Ovary (tissue), 3 donors: ENCODE results near the gene VSTM2B.

Experiments used
- EP300 ChIP-seq: sonication (generic); formaldehyde crosslinking; IDR thresholded peaks from one replicate; pipeline ENCODE4 v1.6.1; 2017; ENCODE audit warnings: antibody characterized with exemption
- POLR2A ChIP-seq: fragments of 450-650 bp; IDR thresholded peaks from one replicate; pipeline ENCODE4 v1.6.1; 2017; ENCODE audit warnings: antibody characterized with exemption, mild to moderate bottlenecking, moderate library complexity
- TF ChIP-seq, protein P1 (sequence below), 3 donors: fragments of 450-650 bp in 2 of 3; fragments of 200-600 bp in 1 of 3; IDR thresholded peaks; one replicate each; pipeline versions ENCODE4 v1.5.1 to v1.8.0; 2016 to 2022; ENCODE audit warnings: antibody characterized with exemption in 3 of 3, mild to moderate bottlenecking in 1 of 3
- donor health status: DM: no; HTN: no; CAD: no.

DNA sequence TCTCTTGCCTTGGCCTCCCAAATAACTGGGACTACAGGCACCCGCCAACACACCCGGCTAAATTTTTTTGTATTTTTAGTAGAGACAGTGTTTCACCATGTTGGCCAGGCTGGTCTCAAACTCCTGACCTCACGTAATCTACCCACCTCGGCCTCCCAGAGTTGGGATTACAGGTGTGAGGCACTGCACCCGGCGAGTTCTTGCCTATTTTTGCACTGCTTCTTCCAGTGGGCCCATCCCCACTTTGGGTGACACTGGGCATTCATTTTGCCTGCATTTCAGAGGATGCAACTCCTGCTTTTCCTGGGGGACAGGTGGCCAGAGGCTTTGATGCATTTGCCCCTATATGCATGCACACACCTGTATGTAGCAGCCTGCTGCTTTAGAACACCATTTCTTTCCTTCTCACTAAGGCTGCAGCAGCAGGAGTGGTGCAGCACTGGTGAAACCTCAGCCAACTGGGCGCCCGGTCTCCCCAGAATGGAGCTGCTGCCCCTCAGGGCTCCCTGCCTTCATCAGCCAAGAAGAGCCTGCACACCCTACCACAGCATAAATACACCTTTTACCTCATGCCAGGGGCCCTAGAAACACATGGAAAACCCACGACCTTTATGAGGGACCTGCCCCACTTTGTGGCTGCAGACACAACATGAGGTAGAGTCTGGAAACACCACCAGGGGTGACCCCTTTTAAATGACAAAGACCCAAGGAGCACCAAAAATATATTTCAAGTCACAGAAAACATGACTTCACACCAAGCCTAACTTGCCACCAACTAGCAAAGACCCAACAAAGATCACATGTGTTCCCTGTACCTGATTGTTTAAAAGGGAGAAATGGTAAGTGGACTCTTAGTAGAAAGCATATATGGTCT lies 43.5 kb downstream of the VSTM2B start:
- TF ChIP-seq, protein P1, sequence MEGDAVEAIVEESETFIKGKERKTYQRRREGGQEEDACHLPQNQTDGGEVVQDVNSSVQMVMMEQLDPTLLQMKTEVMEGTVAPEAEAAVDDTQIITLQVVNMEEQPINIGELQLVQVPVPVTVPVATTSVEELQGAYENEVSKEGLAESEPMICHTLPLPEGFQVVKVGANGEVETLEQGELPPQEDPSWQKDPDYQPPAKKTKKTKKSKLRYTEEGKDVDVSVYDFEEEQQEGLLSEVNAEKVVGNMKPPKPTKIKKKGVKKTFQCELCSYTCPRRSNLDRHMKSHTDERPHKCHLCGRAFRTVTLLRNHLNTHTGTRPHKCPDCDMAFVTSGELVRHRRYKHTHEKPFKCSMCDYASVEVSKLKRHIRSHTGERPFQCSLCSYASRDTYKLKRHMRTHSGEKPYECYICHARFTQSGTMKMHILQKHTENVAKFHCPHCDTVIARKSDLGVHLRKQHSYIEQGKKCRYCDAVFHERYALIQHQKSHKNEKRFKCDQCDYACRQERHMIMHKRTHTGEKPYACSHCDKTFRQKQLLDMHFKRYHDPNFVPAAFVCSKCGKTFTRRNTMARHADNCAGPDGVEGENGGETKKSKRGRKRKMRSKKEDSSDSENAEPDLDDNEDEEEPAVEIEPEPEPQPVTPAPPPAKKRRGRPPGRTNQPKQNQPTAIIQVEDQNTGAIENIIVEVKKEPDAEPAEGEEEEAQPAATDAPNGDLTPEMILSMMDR (IDR thresholded peaks at IDR 0.05), result no peak
- no peak for TF ChIP-seq EP300
- TF ChIP-seq POLR2A, result no peak
